ACC112 (cell line): ENCODE data around the gene PTCH1.

Source experiments
- H2AFZ ChIP-seq: fragments of 200-600 bp; sonication (generic); one replicate; pipeline ENCODE4 v1.6.0; 2017; ENCODE audit warnings: antibody characterized with exemption, low read length; ENCODE audit not compliant: unreplicated experiment
- H3K27ac ChIP-seq: fragments of 200-600 bp; sonication (generic); 2 replicates; pipeline ENCODE4 v1.5.1; 2014; ENCODE audit warnings: low read depth, mild to moderate bottlenecking, antibody characterized with exemption, low read length, moderate library complexity
- H3K27me3 ChIP-seq: fragments of 200-600 bp; sonication (generic); 2 replicates; pipeline ENCODE4 v1.6.1; 2014; ENCODE audit warnings: mild to moderate bottlenecking, antibody characterized with exemption, low read length, moderate library complexity, mixed read lengths; ENCODE audit not compliant: insufficient read depth
- H3K36me3 ChIP-seq: fragments of 200-600 bp; sonication (generic); 2 replicates; pipeline ENCODE4 v1.6.1; 2016; ENCODE audit warnings: mild to moderate bottlenecking, antibody characterized with exemption, low read length, moderate library complexity, mixed read lengths; ENCODE audit not compliant: insufficient read depth
- H3K4me1 ChIP-seq: fragments of 200-600 bp; sonication (generic); one replicate; pipeline ENCODE4 v1.6.1; 2016; ENCODE audit warnings: low read length, mixed read lengths; ENCODE audit not compliant: insufficient read depth, unreplicated experiment, control insufficient read depth
- H3K4me3 ChIP-seq: fragments of 200-600 bp; sonication (generic); 2 replicates; pipeline ENCODE4 v1.5.1; 2014; ENCODE audit warnings: mild to moderate bottlenecking, low read depth, low read length
- H3K79me2 ChIP-seq: fragments of 200-600 bp; sonication (generic); one replicate; pipeline ENCODE4 v1.6.0; 2016; ENCODE audit warnings: low read length; ENCODE audit not compliant: control insufficient read depth, unreplicated experiment, insufficient read depth

Gene PTCH1

GRCh38 chr9:95437559-95437958 lies 79.2 kb downstream of the PTCH1 start:
- Histone ChIP-seq H3K36me3 (no peaks in the 10 kb centered on the region), H3K4me1 (no peaks in the 10 kb centered on the region), H3K79me2 (no peaks in the 10 kb centered on the region), H2AFZ (no peak overlapping the region), H3K4me3 (no peak overlapping the region), H3K27me3 (0 out of 2 replicates have a peak, but pooled peaks cover 3% of the 10 kb centered on the region), H3K27ac (no peak overlapping the region)

- Histone ChIP-seq H3K79me2 (no peaks in the 10 kb centered on the region), H3K36me3 (no peaks in the 10 kb centered on the region), H2AFZ (no peak overlapping the region), H3K27me3 (0 out of 2 replicates have a peak, but pooled peaks cover 7% of the 10 kb centered on the region), H3K4me3 (no peak overlapping the region), H3K4me1 (no peaks in the 10 kb centered on the region), H3K27ac (no peak overlapping the region)
These were observed 80.4 kb downstream of the PTCH1 start for GRCh38 chr9:95436416-95436815.

- Histone ChIP-seq H3K4me1 (no peaks in the 10 kb centered on the region), H3K27ac (no peak overlapping the region), H3K79me2 (no peaks in the 10 kb centered on the region), H3K4me3 (no peak overlapping the region), H2AFZ (no peak overlapping the region), H3K27me3 (peaks cover 7% of the 10 kb centered on the region; the same call in 1 of the 2 replicates), H3K36me3 (no peaks in the 10 kb centered on the region)
These were observed 81.6 kb downstream of the PTCH1 start for GRCh38 chr9:95435074-95435728.

GRCh38 chr9:95434116-95435073 lies 82.4 kb downstream of the PTCH1 start:
- Histone ChIP-seq H3K79me2 (no peaks in the 10 kb centered on the region), H3K36me3 (no peaks in the 10 kb centered on the region), H2AFZ (no peak overlapping the region), H3K27me3 (peaks cover 7% of the 10 kb centered on the region; the same call in 1 of the 2 replicates), H3K4me1 (no peaks in the 10 kb centered on the region), H3K27ac (no peak overlapping the region), H3K4me3 (no peak overlapping the region)

- H3K36me3 ChIP-seq, result no peaks in the 10 kb centered on the region
- no peak overlapping the region for H2AFZ ChIP-seq
- H3K27ac ChIP-seq, result no peak overlapping the region
- H3K4me1 ChIP-seq, result no peaks in the 10 kb centered on the region
- H3K4me3 ChIP-seq, result no peak overlapping the region
- H3K27me3 ChIP-seq, result peaks cover 7% of the 10 kb centered on the region; the same call in 1 of the 2 replicates
- no peaks in the 10 kb centered on the region for H3K79me2 ChIP-seq
These were observed 83.5 kb downstream of the PTCH1 start for GRCh38 chr9:95433096-95433819.

GRCh38 chr9:95431286-95431685 lies 85.5 kb downstream of the PTCH1 start:
- no peaks in the 10 kb centered on the region for H3K4me1 ChIP-seq
- H3K36me3 ChIP-seq, result no peaks in the 10 kb centered on the region
- no peak overlapping the region for H3K4me3 ChIP-seq
- no peak overlapping the region for H3K27ac ChIP-seq
- no peak overlapping the region for H2AFZ ChIP-seq
- peaks cover 7% of the 10 kb centered on the region; the same call in 1 of the 2 replicates for H3K27me3 ChIP-seq
- no peaks in the 10 kb centered on the region for H3K79me2 ChIP-seq

- no peak overlapping the region for H3K27ac ChIP-seq
- H3K4me3 ChIP-seq, result no peak overlapping the region
- no peaks in the 10 kb centered on the region for H3K36me3 ChIP-seq
- no peak overlapping the region for H2AFZ ChIP-seq
- no peaks in the 10 kb centered on the region for H3K79me2 ChIP-seq
- H3K27me3 ChIP-seq, result peaks cover 7% of the 10 kb centered on the region; the same call in 1 of the 2 replicates
- no peaks in the 10 kb centered on the region for H3K4me1 ChIP-seq
These were observed 86.7 kb downstream of the PTCH1 start for GRCh38 chr9:95429948-95430620.

GRCh38 chr9:95429096-95429495 lies 87.7 kb downstream of the PTCH1 start:
- Histone ChIP-seq H3K4me1 (no peaks in the 10 kb centered on the region), H3K36me3 (no peaks in the 10 kb centered on the region), H3K27ac (no peak overlapping the region), H3K79me2 (no peaks in the 10 kb centered on the region), H3K27me3 (peaks cover 7% of the 10 kb centered on the region; the same call in 1 of the 2 replicates), H3K4me3 (no peak overlapping the region), H2AFZ (no peak overlapping the region)

GRCh38 chr9:95425910-95426551 lies 90.7 kb downstream of the PTCH1 start:
- H3K4me1 ChIP-seq, result no peaks in the 10 kb centered on the region
- H3K27ac ChIP-seq, result no peak overlapping the region
- peak overlapping the region; percentile 94 for H2AFZ ChIP-seq
- H3K79me2 ChIP-seq, result no peaks in the 10 kb centered on the region
- H3K4me3 ChIP-seq, result peak overlapping the region; percentile 71
- H3K27me3 ChIP-seq, result no peaks in the 10 kb centered on the region; the same call in 1 of the 2 replicates
- H3K36me3 ChIP-seq, result peaks cover 9% of the 10 kb centered on the region
